CD4-positive, alpha-beta T cell treated with Interleukin-17A for 1 hour (primary cell): ENCODE data around the gene ZBTB18.

Source experiments
- DNase-seq: peaks from one replicate; pipeline ENCODE4 v3.0.0-alpha.2; 2020

The ZBTB18 gene

DNA sequence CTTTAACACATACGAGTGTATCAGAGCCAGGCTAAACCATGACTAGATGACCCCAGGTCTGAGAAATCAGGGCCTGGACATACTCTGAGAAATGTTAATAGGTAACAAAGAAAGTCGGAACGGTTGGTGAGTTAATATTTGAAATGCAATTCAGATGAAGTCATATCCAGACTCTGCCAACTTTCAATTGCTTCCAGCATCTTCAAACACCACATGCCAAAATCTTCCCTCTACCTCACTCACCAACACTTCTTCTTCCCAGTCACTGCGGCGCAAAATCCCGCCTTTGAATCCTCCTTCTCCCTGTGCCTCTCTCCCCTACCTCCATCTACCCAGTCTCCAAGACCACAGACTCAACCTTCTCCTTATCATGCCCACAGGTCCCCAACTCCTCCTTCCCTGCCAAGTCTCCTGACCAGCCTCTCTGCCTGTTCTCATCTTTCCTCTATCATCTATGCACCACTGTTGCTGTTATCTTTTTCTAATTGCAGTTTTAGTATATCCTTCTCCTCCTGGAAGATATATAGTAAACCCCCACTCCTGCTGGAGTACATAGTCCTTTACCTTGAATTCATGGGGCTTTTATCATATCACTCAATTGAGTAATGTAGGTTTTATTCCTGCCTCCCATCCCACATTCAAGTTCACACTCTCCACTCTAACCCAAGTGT is 41.3 kb downstream of the ZBTB18 start:
- DNase-seq = no peak

DNA sequence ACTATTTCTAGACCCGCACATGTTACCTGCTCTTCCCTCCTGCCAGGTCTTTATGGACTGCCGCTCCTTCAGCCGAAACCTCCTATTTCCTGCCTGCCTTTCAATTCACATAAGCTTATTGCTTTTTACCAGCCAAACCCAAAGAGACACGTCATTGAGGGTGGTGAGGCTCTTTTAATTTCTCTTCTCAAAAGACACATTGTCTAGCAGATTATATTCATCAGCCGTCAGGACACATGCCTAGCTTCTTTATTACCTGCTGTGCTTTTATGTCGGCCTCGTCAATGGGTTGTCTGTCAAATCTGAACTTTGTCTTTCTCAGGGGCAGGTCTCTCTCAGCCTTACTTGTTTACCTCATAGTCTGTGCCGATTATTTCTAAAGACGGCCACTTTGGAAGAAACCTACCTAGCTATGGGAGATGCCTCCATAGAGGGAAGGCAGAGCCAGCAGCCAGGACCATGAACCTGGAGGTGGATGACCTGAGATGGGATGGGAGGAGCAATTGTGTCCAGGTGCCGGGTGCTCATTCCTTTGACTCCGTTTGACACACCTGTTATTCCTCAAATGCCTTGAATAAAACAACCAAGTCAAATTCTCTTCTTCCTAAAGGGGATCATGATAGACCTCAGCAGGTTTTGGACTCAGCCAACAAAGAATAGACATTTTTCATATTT is 42.0 kb downstream of the ZBTB18 start:
- no peak for DNase-seq

DNA sequence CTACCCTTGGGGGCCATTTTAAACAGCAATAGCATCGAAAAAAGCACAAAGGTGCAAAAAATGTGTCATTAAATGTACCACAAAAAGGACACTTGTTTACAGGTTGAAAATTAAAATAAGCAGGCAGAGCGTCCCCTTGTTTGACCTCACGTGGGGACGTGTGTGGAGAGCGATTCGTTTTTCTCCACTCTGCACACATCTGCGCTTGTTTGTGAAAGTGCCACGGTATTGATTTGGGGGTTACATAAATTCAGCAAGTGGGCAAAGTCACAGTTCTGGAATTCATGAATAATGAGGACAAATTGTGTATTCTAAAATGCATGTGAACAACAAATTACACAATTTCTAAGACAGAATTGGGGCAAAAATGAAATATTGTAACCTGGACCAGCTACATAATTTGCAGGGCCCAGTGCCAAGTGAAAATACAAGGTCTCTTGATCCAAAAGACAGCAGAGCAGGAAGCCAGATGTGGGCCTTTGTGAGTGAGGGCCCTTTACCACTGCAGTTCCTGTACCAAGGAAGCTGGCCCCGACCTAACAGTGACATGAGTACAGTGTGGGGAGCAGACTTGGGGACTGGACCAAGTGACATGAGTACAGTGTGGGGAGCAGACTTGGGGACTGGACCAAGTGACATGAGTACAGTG is 43.9 kb downstream of the ZBTB18 start:
- DNase-seq = no peak

DNA sequence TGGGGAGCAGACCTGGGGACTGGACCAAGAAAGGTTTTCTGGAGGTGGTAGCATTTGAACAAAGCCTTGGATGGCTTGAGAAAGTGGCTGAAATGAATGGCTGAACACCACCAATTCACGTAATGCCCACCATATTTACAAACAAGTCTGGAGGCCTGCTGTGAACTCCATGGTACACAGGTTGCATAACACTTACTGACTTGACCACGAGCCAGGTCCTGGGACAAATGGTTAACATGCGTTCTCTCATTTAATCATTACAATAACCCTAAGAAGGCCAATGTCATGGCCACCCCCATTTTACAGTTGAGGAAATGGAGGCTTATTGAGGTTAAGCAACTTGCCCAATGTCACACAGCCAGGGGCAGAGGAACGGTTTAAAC is 44.4 kb downstream of the ZBTB18 start:
- DNase-seq = no peak

DNA sequence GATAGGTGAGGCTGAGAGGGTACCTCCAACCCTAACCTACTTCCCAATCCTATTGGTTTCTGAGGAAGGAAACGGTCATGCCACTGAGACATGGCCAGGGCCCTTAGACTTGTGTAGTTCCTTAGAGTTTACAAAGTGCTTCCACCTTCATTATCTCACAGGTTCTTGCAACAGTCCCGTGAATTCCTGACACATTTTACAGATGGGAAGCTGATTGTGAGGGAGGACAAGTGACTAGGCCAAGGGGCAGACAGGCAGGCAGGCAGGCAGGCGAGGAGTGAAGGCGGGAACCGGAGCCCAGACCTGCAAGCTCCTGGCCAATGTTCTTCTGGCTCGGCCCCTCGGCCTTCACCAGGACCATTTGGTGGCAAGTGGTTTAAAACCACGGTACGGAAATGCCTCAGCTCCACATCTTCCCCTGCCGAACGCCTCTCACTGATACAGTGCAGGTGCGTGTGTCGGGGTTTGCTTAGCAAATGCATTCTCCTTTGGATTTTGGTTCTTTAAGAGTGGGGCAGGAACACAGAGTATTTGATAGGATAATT is 45.1 kb downstream of the ZBTB18 start:
- DNase-seq = no peak

DNA sequence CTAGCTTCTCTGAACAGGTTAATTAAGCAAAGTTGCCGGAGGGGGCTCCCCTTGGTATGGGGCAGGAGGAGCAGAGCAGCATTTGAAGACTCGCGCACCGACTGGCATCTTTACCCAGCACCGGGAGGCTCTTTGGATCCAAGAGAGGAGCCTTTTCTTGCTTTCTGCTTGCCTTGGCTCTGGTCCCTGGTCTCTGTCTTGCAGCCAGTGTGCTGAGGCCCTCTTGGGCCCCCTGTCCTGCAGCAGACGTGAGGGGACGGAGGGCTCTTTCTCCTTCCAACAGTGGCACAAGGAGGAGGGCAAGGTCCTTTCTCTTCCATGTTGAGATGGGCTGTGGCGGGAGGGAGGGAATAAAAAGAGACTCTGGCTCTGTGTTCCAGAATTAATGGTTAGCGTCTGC is 45.6 kb downstream of the ZBTB18 start:
- no peak for DNase-seq

DNA sequence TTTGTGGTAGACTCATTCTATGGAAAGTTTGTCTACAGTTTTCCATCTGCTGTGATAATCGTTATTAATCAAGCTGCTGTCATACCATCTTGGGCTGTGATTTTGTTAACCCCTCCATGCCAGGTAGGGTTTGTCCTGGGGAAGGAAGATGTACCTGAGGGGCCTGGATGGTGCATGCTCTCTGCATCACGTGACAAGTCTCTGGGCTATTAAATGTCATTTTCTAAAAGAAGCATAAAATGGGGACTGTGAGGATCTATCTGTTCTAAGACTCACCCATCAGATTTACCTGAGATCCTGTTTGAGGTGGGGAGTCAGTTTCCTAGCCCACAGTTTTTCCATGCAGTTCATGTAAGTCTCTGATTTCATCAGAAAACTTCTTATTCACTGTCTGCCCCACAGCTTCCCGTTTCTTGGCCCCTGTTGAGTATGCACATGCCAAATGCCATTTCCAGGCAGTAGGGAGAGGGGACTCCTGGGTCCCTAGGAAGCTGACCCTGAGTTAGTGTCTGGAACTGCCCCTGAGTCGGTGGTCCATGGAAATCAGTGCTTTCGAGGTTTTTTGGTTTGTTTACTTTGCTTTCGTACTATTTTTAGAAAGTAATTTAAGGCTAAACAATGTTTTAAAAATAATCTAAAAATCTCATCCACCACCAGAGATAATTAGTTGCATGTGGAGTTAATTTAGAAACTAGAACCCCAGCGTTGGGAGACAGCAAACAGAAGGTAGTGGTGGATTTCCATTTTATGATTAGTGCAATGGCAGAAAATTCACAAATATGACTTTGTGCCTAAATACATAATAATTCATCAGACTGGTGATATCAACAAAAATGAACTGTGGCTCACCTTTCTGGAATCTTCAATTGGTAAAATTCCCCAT is 46.7 kb downstream of the ZBTB18 start:
- no peak for DNase-seq

DNA sequence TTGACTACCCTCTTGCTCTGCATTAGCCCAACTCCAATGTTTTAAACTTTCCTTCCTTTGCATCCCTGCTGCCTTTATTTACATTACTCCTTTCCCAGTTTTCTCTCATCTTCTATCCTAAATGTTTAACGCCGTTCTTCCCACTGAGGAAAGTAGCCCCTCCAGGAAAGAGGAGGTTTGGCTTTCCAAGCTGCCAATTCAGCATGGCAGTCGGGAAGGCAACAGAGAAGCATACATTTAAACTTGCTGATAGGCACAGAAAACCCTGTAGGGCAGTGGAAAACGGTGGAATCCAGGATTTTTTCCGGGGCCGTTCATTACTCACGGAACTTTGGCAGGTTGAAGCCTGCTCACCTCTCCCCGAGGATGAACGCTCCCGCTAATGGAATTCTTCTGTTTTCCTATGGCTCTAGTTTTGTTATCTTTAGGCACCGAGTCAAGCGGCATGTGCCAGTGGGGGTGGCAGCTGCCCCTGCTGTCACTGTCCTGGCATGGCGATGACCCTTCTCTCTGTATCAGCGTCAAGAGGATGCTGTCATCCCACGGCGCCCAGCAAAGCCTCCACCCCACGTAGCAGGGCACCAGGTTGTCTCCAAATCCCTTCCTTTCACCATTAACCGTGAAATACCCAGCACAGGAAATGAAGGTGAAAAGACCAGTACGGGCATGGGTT is 48.3 kb downstream of the ZBTB18 start:
- DNase-seq = no peak

DNA sequence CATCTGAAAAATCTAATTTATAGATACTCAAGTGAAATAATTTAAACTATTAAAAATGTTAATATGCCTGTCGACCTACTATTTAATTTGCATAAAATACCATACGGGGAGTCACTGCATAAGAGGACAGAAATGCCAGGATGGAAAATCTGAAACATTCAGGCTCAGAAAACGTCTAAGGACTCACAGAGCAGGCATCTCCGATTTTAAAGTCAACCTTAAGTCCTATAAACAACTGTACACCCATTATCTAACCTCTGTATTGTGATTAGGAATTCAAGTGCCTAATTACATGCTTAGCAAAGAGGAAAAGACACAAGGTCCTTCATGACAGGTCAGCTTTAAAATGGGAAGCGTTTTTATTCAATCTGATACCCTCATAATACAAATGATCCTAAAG is 49.2 kb downstream of the ZBTB18 start:
- no peak for DNase-seq

DNA sequence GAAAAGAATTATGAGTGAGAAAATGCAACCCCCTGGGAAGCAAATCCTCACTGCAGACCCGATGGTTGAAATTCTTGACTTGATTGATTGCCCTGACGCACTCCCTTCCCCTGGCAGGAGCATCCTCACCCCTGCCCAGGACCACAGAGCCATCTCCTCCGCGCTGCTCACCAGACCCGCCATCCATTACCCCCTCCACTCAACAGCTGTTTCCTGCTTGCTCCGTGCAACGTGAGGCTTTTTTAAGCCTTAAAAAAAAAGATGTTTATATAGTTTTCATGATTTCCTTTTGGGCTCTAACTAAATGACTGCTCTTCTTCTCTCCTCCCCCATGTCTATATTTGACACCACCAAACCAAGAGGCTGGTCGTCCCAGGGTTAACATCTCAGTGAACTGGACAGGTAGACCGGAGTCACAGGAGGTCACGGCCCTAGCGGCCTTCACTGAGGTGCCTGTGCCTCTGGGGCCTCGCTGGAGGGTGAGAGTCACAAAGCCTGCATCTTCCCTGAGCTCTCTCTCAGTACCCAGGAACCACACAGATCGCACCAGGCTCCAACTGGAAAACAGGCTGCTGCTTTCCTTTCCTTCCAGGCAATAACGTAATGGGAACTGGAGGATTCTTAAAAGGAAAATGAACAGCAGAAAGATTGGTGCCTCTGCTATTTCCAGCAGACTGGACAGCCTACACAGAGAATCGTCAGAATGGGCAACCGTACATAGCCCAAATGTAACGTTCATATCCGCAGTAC is 49.8 kb downstream of the ZBTB18 start:
- DNase-seq = no peak

DNA sequence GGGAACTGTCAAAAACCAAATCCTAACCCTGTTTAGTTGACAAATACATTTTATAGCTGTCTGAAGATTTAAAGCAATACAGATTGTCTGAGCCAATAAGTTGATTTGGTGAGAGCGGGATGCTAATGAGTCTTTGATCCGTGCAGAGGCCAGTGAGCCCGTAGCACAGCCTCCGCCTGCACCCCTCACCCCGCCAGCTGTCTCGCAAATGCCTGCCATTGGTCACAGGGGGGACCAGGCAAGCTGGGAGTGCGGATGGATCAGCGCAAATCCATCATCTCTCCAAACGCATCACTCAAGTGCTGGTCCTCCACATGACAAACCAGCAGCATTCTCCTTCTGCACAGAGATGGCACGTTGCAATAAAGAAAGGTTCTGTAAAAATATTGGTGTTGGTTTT is 51.0 kb downstream of the ZBTB18 start:
- no peak for DNase-seq

DNA sequence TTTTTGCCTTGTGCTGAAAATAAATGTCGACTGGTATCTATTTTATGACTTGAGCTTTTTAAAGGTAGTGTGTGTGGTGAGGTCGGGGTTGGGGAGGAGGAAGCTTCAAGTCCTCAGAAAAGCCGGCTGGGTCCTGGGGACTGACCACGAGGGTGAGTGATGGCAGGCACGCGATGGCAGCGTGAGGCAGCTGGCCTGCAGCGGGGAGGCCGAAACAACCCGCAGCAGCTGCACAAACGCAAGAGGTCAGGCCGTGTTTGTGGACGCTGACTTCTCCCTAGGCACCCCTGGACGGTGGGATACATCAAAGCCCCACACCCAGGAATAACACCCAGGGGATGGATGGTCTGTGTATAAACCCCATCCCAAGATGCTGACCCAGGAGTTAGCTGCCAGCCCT is 51.4 kb downstream of the ZBTB18 start:
- no peak for DNase-seq

DNA sequence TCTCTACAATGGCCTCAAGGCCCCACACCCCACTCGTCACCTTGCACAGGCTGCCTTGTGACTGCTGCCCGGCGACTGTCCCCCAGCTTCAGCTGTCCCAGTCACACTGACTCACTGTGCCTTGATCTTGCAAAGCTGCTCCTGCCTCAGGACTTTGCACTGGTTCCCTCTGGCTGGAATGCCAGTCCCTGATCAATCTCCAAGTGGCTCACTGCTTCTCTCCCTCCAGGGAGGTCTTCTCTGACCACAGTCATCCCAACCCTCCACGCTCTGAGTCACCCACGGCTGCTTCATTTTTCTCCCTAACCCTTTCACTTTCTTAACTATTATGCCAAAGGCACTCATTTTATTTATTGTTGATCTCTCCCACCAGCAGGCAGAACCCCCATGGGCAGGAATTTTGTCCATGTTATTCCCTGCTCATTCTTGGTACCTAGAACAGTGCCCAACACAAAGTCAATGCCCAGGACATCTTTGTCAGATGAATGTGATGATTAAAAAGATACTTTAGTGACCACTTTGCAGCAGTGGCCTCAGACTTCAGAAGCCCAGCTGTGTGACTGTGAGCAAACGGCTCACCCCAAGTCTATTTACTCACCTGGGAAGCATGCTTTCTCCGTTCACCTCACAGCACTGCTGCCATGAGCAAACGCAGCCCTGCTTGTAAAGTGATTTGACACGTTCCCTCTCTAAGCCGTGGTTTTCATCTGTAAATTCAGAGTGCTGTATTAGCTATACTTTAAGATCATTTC is 53.4 kb downstream of the ZBTB18 start:
- DNase-seq = no peak

DNA sequence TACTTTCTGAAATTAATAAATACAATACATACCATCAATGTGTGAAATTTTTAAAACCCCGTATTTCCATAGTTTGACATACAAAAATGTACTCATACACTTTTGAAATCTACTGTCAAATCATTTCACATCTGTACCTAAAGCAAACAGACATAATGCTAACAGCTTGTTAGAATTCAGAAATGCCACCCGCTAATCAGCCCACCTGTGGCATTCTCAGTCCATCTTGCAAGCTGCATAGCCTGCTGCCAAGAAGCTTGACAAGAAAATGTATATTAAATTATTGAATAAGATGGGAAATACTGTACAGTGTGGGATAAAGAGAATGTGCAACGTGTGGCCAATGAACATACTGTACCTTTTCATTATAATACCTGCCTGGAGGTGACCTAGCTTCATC is 55.1 kb downstream of the ZBTB18 start:
- no peak for DNase-seq
